AG04450 (cell line): Measurements from ENCODE around the gene MYO5A. TPM values are rescaled to one million over a fixed set of nuclear protein-coding genes. Genes with fewer than 3 reads are reported as not detected.

Experiments
- CTCF ChIA-PET: fragments of 300-600, 350-600 bp; formaldehyde crosslinking; extraction: SDS; loops from one replicate; lab custom pipeline; 2022; ENCODE audit warnings: antibody characterized with exemption, inconsistent platforms; lab: Charles Lee
- POLR2A ChIA-PET: fragments of 350-600 bp; formaldehyde crosslinking; extraction: SDS; loops from one replicate; lab custom pipeline; 2021; ENCODE audit warnings: antibody characterized with exemption, inconsistent platforms; lab: Yijun Ruan, JAX
- DNase-seq: peaks from one replicate; pipeline ENCODE4 v3.0.0-alpha.2; 2011; ENCODE audit warnings: low read depth, low spot score
- H3K27ac ChIP-seq: one replicate; pipeline ENCODE4 v1.5.1; 2012; ENCODE audit warnings: low read depth, low read length, control low read depth
- H3K27me3 ChIP-seq: one replicate; pipeline ENCODE4 v1.6.0; 2012; ENCODE audit warnings: low read length; ENCODE audit not compliant: control insufficient read depth, insufficient read depth
- H3K4me3 ChIP-seq: 2 replicates; pipeline ENCODE4 v1.5.1; 2011; ENCODE audit warnings: mild to moderate bottlenecking, low read depth, low read length, control low read depth
- H3K9me3 ChIP-seq: 2 replicates; pipeline ENCODE4 v1.5.1; 2012; ENCODE audit warnings: low read length; ENCODE audit not compliant: control insufficient read depth, insufficient read depth
- CTCF ChIP-seq: IDR thresholded peaks from 2 replicates; pipeline ENCODE4 v1.5.1; 2011; ENCODE audit warnings: low read depth, low read length, control low read depth, inconsistent platforms
- polyA plus RNA-seq: library from polyadenylated mRNA; depleted of rRNA; stranded (reverse); fragments of >200 nt; gene quantifications from 2 replicates; pipeline ENCODE4 v1.2.3, GENCODE V29; 2011

The MYO5A gene
- polyA plus RNA-seq, 1 experiment: 37.2 TPM

- ChIA-PET CTCF (interaction anchor here (1.1 to 1.6 kb wide), 4 partner anchors 19 to 500 kb away, joined by 4 to 5 read pairs (median 5); no protein-coding TSS in a partner anchor), POLR2A (no interaction called here)
- Histone ChIP-seq H3K9me3 (peaks cover 2% of the 10 kb centered on the region; the same call in 1 of the 2 replicates), H3K27ac (no peak overlapping the region), H3K4me3 (no peak overlapping the region), H3K27me3 (peaks cover 33% of the 10 kb centered on the region)
- no peak for TF ChIP-seq CTCF
- no peak for DNase-seq
These were observed 248.2 kb downstream of the MYO5A start for GRCh38 chr15:52280326-52281084.

- Histone ChIP-seq H3K27ac (no peak overlapping the region), H3K4me3 (no peak overlapping the region), H3K27me3 (peaks cover 33% of the 10 kb centered on the region), H3K9me3 (no peaks in the 10 kb centered on the region; the same call in 1 of the 2 replicates)
- ChIA-PET CTCF (interaction anchor here (1.0 to 1.6 kb wide), 5 partner anchors 9 to 501 kb away, joined by 3 to 5 read pairs (median 5); no protein-coding TSS in a partner anchor), POLR2A (no interaction called here)
- no peak for DNase-seq
- TF ChIP-seq CTCF: no peak
These were observed 249.9 kb downstream of the MYO5A start for GRCh38 chr15:52278636-52279367.

GRCh38 chr15:52278135-52278534 is 250.5 kb downstream of the MYO5A start:
- no peak for DNase-seq
- Histone ChIP-seq H3K4me3 (no peak overlapping the region), H3K27me3 (peaks cover 33% of the 10 kb centered on the region), H3K9me3 (no peaks in the 10 kb centered on the region; the same call in 1 of the 2 replicates), H3K27ac (no peak overlapping the region)
- POLR2A ChIA-PET: no interaction called here
- no peak for TF ChIP-seq CTCF
- CTCF ChIA-PET: interaction anchor here (1.0 kb wide), 1 partner anchor 10 kb away, joined by 3 read pairs; no protein-coding TSS in a partner anchor

- TF ChIP-seq CTCF: no peak
- peaks cover 31% of the 10 kb centered on the region for H3K27me3 ChIP-seq
- no peaks in the 10 kb centered on the region; the same call in 1 of the 2 replicates for H3K9me3 ChIP-seq
- H3K27ac ChIP-seq: no peak overlapping the region
- H3K4me3 ChIP-seq: no peak overlapping the region
- no peak for DNase-seq
- CTCF ChIA-PET: interaction anchor here (0.6 kb wide), 1 partner anchor 988 kb away, joined by 3 read pairs; no protein-coding TSS in a partner anchor
- POLR2A ChIA-PET: no interaction called here
These were observed 251.1 kb downstream of the MYO5A start for GRCh38 chr15:52277575-52277974.
